Testis (tissue), 2 donors: ENCODE data around the gene DST.

Experiments used
- CTCF ChIP-seq, 3 experiments: fragments of 450-650 bp in 2 of 3; fragments of 200-600 bp in 1 of 3; sonication (generic) in 1 of 3; IDR thresholded peaks; one replicate each; pipeline ENCODE4 v1.5.1; 2016 to 2019; ENCODE audit warnings: antibody characterized with exemption in 3 of 3, mild to moderate bottlenecking in 2 of 3, moderate library complexity in 1 of 3
- POLR2A ChIP-seq: fragments of 450-650 bp; IDR thresholded peaks from one replicate; pipeline ENCODE4 v1.6.1; 2017; ENCODE audit warnings: antibody characterized with exemption, mild to moderate bottlenecking, moderate library complexity

DNA sequence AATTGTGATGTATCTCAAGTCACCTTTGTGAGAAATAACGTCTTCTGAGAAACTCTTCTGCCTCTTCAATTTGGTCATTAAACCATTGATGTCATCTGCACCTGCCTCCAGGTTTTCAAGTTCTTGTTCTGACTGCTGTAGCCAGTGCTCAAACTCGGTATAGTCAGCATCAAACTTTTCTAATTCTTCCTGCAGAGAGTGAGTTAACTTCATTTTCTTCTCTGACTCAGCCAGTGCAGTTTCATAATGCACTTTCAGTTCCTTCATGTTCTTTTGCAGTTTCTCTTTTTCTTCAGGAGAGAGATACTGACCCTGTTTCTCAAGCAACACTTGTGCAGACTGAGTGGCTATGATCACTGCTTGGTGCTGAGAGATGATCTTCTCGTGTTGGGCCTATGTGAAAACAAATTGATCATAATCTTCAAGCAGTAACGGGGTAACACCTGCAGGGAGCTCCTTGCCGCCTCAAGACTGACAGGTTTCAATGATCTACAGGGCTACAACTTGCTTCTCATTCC lies 48.8 kb downstream of the DST start:
- TF ChIP-seq CTCF (IDR thresholded peaks at IDR 0.05), result no peak
- TF ChIP-seq POLR2A, result no peak
